Kasumi-1 (cell line): ENCODE data around the gene MYO6.
A peak's percentile ranks its signal among the peaks of the same experiment; 100 is the strongest.
"Not testable (repeated sequence)": the region's sequence is repeated elsewhere in the genome, so short reads cannot be mapped to it uniquely, and the experiment has no call there.

Experiments used
- DNase-seq, 2 experiments: peaks; one replicate each; lab custom pipeline; 2025; lab: John Stamatoyannopoulos, UW

MYO6 gene

DNA sequence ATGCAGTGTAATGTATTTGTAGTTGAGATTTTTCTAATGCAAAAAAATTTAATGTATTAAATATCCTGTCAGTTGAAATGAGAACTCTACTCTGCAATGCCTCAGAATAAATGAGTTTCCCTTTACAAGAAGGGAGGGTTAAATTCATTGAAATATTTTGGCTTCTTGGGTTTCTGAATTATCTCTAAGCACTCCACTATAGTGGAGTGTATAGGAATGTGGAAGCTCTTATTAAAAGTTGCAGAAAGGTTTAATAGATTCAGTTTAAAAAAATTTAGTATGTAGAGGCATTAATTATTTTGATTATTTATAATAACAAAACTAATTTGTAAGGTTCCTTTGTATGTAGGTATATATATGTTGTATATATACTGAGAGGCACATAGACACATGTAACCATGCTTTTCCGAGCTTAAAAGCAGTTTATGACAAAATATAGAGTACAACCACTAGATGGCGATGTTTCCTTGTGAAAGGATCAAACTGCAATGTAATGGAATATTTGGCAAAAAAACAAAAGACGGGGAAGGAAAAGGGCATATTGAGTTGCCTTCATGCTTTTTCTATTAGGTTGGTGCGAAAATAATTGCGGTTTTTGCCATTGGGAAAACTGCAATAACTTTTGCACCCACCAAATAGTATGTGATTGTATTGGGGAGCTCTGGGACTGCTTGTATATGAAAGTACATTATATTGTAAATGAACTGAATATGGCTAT is 144.2 kb downstream of the MYO6 start:
- DNase-seq: peak; percentile 67 to 86

DNA sequence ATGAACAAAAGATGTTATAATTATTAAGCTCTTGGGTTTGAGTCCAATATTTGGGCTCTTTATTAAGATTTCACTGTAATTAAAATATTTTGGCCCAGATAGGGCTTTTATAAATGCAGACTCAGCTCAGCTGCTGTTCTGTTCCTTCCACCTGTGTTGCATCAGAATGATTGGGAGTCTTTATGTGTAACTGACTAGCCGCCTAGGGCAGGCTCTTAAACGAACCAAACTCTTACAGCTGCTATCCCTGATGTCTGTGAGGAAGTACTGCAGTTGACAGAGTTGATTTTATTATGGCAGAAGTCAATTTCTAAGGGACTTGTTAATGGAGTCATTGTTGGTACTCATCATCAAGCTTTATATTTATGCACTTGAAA is 144.7 kb downstream of the MYO6 start:
- DNase-seq: no peak

DNA sequence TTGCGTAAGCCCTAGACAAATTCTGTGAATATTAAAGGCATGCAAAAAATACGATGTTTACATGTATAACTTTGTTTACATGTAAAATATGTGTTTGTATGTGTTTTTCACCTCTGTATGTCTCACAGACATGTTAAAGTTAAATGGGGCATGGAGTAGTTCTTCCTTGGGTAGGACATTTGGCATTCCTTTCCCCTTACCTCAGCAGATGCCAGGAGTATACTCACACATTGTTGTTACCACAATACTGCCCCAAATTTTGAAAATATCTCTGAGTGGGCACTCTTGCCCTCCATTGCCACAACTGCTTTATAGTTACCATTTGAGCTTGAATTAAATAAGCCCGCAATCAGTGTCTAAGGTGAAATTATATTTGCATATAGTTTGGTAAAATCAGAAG is 147.5 kb downstream of the MYO6 start:
- no peak for DNase-seq

DNA sequence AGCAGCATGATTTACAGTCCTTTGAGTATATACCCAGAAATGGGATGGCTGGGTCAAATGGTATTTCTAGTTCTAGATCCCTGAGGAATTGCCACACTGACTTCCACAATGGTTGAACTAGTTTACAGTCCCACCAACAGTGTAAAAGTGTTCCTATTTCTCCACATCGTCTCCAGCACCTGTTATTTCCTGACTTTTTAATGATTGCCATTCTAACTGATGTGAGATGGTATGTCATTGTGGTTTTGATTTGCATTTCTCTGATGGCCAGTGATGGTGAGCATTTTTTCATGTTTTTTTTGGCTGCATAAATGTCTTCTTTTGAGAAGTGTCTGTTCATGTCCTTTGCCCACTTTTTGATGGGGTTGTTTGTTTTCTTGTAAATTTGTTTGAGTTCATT is 151.2 kb downstream of the MYO6 start:
- DNase-seq: not testable (repeated sequence)

DNA sequence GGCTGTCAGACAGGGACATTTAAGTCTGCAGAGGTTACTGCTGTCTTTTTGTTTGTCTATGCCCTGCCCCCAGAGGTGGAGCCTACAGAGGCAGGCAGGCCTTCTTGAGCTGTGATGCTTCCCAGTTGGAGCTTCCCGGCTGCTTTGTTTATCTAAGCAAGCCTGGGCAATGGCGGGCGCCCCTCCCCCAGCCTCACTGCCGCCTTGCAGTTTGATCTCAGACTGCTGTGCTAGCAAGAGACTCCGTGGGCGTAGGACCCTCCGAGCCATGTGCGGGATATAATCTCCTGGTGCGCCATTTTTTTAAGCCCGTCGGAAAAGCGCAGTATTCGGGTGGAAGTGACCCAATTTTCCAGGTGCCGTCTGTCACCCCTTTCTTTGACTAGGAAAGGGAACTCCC is 156.1 kb downstream of the MYO6 start:
- DNase-seq: not testable (repeated sequence)

DNA sequence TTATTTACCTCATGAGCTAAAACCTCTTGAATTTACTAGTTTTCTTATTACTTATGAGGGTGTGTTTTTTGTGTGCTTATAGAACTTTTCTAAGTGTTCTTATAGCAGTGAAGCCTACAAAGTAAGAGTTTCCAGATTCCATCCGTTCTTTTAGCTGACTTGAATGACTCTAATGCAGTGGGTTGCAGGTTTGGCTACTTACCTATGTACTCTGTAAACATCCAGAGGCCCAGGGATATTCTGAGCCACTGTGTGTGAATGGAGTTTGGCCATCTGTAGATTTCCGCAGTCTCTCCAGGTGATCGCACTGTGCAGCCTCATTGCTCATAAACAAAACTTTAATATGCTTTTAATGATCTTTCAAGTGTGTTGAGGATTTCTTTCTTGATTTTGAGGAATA is 157.8 kb downstream of the MYO6 start:
- no peak for DNase-seq

DNA sequence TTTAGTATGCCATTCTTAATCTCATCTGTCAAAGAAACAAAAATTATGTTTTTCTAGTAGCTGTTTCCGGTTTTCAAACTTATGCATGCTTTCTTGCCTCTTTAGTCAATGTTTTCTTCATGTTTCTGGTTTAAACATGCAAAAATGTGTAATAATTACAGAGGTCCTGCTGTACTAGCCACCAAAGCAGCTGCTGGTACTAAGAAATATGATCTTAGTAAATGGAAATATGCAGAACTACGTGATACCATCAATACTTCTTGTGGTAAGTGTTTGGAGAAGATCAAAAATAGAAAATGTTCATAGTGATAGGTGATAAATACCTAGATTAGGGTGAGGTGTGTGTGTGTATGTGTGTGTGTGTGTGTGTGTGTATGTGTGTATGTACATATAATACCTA is 158.4 kb downstream of the MYO6 start:
- no peak for DNase-seq

DNA sequence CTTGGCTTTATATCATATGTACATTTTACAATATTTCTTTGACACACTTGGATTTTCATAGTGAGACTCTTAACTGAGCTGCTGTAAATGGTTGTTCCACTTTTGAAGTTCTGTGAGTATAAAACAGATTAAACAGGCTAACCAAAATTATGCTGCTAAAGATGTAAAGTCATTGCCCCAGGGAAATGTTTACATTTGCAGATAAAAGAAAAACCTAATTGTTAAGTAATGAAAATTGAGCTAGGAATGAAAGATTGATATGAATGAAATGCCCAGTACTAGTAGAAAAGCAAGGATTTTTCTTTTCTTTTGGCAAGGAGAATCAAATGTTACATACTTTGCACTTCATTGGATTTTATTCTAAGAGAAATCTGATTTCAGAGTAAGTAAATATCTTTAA is 164.0 kb downstream of the MYO6 start:
- DNase-seq: no peak

DNA sequence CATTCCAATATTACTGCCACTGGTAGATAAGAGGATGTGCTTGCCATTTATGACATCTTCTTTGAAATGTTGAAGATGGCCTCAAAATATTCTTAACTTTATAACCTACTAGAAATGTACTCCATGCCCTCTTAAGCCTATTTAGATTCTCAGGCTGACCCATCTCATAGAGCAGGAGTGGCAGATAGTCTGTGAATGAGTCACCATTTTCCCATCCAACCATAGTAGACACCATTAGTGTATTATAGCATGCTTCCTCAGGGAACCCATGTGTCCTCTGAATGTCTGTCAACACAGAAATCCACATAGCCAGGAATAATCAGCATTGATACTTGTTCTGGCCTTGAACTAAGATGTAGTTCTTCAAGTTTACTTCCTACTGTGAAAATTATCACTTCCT is 173.2 kb downstream of the MYO6 start:
- DNase-seq: no peak

DNA sequence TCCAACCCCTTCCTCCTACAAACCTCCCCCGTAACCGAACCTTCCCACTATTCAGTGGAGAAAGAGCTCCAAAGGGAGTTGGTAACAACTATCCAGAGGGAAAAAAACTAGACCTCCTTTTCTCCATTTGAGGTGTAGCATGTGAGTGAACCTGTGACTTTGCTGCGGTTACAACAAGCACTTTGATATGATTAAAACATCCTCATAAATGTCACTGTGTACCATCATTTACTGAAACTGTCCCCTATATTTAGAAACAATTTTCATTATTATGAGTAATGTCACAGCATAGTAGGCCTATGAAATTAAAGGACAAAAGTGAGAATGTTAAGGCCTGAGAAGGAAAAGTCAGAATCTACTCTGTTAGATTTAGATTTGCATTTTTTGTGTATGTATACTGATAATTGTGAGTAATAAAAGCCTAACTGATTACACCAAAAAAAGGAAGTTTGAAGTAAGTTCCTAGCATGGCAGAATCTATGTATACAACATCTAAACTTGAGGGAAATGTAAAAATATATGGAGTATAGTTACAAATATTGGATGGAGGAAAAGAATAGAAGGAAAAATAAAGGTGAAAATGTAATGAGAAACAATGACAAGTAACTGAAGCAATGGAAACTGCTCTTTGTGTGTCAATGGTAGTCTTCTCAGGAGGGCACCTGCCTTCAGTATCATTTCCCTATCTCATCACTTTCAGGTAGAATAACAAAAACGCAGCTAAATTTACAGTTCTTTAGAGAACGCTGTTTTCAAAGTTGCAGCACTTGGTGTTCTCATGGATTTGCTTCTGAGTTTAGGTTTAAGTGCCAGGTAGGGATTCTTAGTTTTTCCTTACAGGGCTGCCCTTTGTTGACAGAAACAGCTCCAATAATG is 177.5 kb downstream of the MYO6 start:
- no peak for DNase-seq

DNA sequence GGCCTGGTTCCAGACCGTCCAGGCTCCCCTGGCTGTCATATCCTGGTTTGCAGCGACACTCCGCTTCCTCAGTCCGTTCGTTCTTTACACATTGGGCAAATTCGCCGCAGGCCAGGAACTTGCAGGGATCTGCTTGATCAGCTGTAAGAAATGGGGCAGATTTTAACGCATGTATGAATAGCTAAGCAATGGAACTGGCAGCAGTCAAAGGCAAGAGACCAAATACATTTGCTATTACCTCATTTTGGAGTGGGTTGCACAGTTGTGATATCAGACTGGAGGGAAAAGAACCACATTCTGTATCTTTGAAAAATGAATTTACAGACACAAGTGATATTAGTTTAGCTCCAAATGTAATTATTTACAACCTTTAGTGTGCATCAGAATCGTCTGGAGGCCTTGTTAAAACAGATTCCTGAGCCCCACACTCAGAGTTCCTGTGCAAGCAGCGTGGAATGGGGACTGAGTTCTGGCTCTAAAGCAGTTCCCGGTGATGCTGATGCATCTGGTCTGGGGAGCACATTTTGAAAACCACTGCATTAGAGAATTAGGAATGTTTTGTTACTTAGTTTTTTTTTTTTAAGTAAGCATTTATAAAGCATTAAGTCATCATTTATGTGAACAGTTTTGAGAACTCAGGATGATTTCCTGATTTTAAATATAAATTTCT is 182.1 kb downstream of the MYO6 start:
- DNase-seq: no peak

DNA sequence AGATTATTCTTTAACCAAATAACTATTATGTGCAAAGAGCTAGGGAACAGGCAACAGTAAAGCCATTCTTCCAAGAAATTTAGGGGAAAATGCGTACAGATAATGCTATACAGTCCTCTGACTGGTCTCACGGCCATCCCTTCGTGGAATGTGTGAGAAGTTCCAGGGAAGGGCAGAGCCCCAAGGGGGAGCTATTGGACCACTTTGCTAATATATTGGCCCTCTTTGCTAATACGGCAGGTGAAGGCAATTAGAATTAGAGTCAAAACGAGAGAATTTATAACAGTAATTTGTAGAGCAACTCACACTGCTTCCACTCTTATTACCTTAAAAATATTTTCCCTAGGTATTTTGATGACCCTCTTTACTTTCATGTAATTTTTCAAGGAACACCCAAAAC is 183.0 kb downstream of the MYO6 start:
- DNase-seq: peak; percentile 37 to 41

DNA sequence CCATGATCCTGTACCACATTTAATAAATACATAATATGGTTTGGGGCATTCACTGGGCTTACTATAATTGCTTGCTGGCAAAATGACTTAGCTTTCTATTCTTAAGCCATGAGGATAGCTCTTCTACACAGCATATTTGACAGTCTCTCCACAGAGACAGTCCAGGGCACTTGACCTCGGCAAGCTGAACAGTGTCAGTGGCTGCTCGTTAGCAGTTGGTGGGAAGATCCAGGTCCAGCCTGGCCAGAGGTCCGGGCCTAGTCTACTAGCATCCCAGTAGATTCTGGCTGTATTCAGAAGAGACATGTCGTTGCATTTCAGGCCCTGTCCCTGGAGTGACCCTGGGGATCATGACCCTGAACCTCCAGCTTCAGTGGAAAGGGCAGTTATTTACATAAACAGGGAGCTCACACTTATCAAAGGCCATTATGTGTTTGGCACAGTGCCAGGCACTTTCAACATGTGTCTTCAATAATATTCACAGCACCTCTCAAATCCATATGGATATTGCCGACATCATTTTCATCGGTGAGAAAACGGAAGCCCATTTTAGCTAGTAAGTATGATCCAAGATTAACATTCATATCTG is 184.4 kb downstream of the MYO6 start:
- no peak for DNase-seq

DNA sequence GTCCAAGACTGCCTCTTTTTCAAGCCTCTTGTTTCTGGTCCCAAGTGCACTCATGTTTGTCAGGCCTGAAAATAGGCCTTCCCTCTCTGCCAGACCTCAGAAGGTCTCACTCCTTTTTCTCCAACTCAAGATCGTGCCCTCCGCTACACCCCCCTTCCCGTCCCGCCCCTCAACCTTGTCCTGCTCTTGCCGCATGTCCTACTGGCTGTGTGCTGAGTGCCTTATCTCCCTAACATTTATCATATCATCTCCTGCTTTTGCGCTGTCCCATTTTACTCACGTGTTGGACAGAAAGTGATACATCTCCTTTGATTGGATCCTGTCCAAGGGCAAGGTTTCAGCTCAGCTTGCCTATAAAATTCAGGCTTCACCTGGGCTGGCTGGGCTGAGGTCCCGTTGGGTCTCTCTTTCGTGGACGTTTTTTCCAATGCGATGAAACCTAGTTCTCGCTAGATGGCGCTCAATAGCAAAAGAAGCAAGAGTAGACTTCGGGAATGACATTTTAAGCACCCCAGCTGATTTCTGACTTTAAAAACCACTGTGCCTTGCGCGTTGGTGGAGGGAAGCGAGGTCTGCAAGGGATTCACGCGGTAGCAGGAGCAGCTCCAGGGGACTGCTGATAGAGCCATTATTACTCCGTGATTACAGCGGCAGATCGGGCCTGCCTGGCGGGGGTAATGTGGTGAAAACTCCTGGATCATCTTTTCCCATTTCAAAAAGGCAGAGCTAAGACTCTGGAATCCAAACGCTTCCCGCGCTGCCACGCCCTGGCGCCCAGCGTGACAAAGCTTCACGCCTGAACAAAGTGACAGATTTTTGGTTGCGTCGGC is 185.8 kb downstream of the MYO6 start:
- peak; percentile 87 for DNase-seq

DNA sequence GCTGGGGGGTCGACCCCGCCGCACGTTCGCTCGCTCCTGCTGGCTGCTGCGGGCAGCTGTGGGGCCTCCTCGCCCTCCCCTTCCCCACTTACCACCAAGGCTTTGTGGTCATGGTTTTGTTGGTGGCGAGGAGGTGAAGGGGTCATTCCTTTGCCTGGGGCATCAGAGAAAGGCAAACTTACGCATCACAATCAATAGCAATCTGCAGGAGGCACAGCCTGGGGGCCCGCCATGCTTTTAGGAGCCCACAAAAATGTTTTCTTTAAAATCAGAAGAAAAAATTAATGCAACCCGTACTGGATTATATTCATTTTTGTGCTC is 186.4 kb downstream of the MYO6 start:
- DNase-seq: no peak

DNA sequence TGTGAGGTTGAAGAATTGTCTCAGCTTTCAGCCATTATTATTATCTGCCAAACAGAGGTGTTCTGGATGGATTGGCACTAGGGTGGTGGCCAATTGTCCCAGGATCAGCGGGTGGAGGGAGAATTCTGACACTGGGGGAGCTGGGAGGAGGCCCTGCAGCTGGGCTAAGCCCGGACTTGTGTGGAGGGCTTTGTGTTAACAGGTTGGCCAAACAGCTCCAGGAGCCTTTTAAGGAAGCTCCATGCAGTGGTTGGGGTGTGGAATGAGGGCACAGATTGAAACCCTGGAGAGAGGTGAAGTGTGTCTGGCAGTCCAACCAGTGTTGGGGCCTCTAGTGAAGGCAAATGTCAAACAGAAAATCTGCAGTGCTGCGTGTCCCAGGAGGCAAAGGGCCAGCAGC is 187.6 kb downstream of the MYO6 start:
- no peak for DNase-seq

DNA sequence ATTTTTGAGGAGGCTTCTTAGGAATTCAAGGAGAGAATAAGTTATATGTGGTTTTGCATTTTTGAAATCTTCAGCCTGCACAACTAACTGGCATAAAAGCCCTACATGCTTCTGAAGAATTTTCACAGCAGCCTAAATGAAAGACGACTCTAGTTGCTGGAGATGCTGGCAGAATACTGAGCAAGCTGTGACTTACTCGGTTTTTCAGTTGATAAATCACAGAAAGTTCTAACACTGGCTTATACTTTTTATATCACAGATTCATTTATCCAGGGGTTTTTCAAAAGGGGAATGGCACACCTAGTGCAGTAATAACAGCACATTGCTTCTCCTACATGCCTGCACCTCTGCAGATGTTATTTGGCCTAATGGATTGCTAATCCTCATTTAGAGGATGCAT is 188.8 kb downstream of the MYO6 start:
- no peak for DNase-seq

DNA sequence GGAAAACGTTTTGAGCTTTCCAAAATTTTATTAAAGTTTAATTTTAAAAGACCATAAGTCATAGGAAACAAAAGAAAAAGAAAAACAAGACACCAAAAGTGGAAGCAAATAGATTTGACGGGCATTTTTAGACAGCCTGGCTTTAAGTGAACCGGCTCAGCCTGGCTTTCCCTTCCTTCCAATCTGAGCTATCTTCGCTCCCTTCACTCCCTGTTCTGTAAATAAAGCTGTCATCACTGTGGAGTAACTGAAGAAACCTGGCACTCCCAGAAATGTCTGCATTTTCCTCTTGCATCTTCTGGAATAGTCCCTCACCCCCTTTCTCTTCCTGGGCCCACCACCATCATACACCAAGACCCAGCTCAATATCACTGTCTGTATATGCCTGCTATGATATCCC is 191.5 kb downstream of the MYO6 start:
- no peak for DNase-seq

DNA sequence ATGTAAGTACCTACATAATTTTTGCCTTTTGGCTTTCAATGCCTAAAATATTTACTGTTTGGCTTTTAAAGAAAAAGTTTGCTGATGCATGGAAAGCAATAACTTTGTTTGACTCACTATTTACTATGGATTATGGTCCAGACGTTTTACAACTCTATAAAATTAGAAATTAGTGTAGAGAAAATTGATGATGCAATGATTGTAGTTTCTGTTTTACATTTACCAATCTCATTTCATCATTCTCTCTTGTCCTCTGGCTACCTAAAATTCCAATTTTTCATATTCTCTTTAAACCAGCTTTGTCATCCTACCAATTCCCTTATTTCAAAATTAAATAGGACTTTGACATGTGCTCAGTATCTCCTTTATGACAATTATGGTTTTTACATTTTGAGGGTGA is 192.5 kb downstream of the MYO6 start:
- no peak for DNase-seq

DNA sequence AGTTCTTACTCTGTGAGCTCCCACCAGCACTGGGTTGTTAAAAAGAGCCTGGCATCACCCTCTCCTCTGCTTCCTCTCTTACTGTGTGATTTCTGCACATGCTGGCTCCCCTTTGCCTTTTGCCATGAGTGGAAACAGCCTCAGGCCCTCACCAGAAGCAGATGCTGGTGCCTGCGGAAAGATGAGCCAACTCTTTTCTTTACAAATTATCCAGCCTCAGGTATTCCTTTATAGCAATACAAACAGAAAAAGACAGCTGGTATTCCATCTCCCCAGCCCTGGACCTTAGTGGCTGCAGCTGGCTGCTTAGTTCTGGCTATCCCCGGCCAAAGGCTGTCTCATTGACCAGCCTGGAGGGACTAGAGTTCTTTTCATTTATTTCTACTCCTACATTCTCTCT is 194.3 kb downstream of the MYO6 start:
- DNase-seq: no peak

DNA sequence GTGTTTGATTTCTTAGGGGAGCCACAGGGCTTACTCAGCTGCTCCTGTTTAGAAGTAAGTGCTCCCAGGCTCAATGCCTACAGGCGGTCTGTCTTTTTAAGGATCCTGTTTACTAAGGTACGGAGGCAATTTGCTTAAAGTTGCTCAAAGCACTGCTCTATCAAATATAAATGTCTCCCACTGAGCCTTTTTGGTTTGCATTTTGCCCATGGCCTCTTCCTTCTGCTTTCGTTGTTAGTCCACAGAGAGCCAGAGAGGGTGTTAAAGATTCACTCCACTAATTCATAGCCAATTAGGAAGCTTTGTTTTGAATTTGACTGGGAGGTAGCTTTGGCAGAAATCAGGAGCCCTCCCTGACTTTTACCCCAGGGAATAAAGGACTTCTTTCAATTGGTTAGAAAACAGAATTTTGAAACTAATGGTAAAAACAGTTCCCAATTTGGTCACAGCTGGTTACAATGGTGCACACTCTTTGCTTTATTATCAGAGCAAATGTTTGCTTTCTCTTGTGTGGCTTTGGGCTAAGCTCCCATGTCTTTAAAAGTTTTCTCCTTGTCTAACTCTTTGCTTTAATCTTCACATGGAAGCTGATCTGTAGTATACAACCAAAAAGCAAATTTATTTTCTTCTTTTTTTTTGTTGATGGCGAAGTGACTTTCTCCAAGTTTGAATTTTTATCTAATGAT is 197.2 kb downstream of the MYO6 start:
- no peak for DNase-seq
